ENCODE results near the gene NDUFS6.

NDUFS6 gene

DNA sequence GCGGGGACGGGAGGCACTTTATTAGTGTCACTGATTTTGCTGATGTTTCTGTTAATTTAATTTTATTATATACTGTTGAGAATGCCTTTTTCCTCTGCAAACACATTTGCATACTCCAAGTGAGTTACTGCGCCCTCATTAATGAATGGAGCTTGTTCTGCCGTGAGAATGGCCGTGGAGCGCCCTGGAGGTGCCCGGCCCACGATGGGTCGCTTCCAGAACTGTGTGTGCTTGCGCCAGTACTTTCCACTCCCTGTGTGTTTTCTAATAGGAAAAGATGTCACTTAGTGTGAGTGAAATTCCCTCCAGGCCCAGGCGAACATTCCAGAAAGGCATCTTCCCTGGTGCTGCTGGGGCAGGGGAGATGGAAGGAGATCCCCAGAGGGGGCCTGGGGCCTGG is 30.1 kb downstream of the NDUFS6 start:
- Histone ChIP-seq H3K27ac (ENCODE audit: insufficient read depth, low read length, poor library complexity, severe bottlenecking) (no peak overlapping the region), H3K9me3 (ENCODE audit: control insufficient read depth, low read length) (no peaks in the 10 kb centered on the region), H3K27me3 (replicated peaks; ENCODE audit: control insufficient read depth, insufficient read depth, low read length, poor library complexity, severe bottlenecking) (no peaks in the 10 kb centered on the region), H3K36me3 (ENCODE audit: control insufficient read depth, insufficient read depth, low read length) (no peaks in the 10 kb centered on the region), H3K4me3 (ENCODE audit: insufficient read depth, low read depth, low read length, poor library complexity, severe bottlenecking) (no peak overlapping the region), H3K4me1 (ENCODE audit: control insufficient read depth, insufficient read depth, low read length, poor library complexity, severe bottlenecking) (no peaks in the 10 kb centered on the region)
- no peak for DNase-seq

DNA sequence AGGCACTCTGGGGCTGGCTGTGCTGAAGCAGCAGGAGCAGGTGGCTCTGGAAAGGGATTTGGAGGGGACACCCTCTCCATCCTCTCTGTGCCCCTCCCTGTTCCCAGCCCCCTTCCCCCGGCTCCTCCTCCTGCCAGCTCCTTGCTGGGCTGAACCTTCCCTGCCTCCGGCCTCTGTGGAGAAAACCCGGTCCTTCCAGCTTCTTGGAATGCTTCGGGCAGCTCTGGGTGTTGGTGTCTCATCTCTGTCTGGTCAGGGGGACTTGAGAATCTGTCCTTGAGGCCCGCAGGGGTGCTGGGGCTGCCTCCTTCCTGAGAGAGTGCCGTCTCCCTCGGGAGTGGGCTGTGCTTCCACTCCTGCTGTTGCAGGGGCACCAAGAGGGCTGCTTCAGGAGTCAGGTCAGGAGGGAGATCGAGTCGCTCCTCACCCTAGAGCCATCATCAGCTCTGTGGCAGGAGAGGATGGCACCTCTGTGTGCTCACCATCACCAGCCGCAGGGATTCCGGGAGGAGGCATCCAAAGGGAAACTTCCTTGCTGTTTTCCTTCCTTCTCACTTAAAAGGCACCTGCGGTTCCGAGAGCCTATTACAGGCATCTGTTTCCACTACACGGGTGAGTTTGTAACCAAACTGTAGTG is 30.6 kb downstream of the NDUFS6 start:
- no peaks in the 10 kb centered on the region for H3K9me3 ChIP-seq (ENCODE audit: control insufficient read depth, low read length)
- no peak for DNase-seq
- H3K4me1 ChIP-seq (ENCODE audit: control insufficient read depth, insufficient read depth, low read length, poor library complexity, severe bottlenecking) = no peaks in the 10 kb centered on the region
- H3K27ac ChIP-seq (ENCODE audit: insufficient read depth, low read length, poor library complexity, severe bottlenecking) = no peak overlapping the region
- no peaks in the 10 kb centered on the region for H3K36me3 ChIP-seq (ENCODE audit: control insufficient read depth, insufficient read depth, low read length)
- H3K4me3 ChIP-seq (ENCODE audit: insufficient read depth, low read depth, low read length, poor library complexity, severe bottlenecking) = no peak overlapping the region
- H3K27me3 ChIP-seq (replicated peaks; ENCODE audit: control insufficient read depth, insufficient read depth, low read length, poor library complexity, severe bottlenecking) = no peaks in the 10 kb centered on the region

DNA sequence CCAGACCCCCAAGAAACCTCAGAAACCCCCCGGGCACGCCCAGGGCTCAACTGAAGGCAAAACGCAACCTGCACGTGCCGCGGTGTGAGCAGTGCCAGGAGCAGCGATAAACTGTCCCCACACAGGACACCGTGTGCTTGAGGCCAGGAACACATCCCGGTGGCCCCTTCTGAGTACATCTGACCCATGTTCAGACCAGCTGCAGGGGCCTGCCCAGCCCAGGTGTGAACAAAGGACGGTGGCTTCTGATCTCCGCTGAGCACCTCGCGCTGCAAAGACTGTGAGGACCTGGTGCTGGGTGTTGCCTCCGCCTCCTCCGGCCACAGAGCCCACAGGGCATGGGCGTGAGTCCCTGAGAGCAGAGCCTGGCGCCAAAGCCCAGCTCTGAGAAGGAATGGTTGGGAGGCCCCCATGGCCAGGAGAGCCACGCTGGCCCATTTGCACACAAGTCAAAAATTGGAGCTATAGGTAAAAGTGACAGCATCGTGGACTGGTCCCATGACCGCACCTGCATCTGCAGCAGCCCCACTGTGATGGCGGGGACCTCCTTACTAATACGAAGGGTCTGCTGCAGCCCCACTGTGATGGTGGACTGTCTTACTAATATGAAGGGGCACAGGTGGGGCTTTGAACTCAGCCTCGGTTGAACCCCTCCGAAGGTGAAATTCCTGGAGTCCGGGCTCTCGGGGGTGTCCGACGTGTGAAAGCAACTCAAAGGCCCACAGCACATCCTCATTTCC is 31.5 kb downstream of the NDUFS6 start:
- Histone ChIP-seq H3K27me3 (replicated peaks; ENCODE audit: control insufficient read depth, insufficient read depth, low read length, poor library complexity, severe bottlenecking) (no peaks in the 10 kb centered on the region), H3K27ac (ENCODE audit: insufficient read depth, low read length, poor library complexity, severe bottlenecking) (no peak overlapping the region), H3K9me3 (ENCODE audit: control insufficient read depth, low read length) (no peaks in the 10 kb centered on the region), H3K4me3 (ENCODE audit: insufficient read depth, low read depth, low read length, poor library complexity, severe bottlenecking) (no peak overlapping the region), H3K4me1 (ENCODE audit: control insufficient read depth, insufficient read depth, low read length, poor library complexity, severe bottlenecking) (no peaks in the 10 kb centered on the region), H3K36me3 (ENCODE audit: control insufficient read depth, insufficient read depth, low read length) (no peaks in the 10 kb centered on the region)
- DNase-seq = no peak

DNA sequence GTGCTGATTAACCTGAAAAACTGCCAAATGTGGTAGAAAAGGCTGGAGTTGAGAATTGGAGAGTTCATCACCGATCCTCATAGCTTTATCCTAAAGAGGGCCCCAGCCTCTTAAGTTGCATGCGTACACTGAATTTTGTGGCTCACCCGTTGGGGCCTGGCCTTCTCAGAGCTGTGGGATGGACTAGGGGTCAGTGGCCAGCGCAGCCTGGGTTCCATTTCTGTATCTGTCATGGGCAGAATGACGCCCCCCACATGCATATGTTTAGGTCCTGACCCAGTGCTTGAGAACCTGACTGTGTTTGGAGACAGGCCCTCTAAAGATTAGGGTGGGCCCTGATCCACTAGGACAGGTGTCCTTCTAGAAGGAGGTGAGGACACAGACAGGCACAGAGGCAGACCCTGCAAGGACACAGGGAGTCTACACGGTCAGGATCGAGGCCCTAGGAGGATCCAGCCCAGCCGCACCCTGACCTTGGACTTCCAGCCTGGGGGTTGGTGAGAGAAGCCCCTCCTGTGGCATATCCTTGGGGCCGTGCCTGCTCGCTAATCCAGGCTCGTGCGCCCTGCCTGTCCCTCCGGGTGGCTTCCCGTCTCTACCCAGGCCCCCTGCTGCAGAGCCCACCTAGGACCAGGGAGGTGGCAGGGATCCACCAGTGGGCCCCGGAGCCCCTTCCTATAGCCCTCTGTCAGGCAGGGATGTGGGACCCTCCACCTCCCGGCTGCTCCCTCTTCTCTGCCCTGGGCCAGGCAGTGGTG is 32.2 kb downstream of the NDUFS6 start:
- H3K4me3 ChIP-seq (ENCODE audit: insufficient read depth, low read depth, low read length, poor library complexity, severe bottlenecking) = no peak overlapping the region
- no peaks in the 10 kb centered on the region for H3K9me3 ChIP-seq (ENCODE audit: control insufficient read depth, low read length)
- DNase-seq = no peak
- no peaks in the 10 kb centered on the region for H3K36me3 ChIP-seq (ENCODE audit: control insufficient read depth, insufficient read depth, low read length)
- H3K27ac ChIP-seq (ENCODE audit: insufficient read depth, low read length, poor library complexity, severe bottlenecking) = no peak overlapping the region
- H3K27me3 ChIP-seq (replicated peaks; ENCODE audit: control insufficient read depth, insufficient read depth, low read length, poor library complexity, severe bottlenecking) = no peaks in the 10 kb centered on the region
- no peaks in the 10 kb centered on the region for H3K4me1 ChIP-seq (ENCODE audit: control insufficient read depth, insufficient read depth, low read length, poor library complexity, severe bottlenecking)

DNA sequence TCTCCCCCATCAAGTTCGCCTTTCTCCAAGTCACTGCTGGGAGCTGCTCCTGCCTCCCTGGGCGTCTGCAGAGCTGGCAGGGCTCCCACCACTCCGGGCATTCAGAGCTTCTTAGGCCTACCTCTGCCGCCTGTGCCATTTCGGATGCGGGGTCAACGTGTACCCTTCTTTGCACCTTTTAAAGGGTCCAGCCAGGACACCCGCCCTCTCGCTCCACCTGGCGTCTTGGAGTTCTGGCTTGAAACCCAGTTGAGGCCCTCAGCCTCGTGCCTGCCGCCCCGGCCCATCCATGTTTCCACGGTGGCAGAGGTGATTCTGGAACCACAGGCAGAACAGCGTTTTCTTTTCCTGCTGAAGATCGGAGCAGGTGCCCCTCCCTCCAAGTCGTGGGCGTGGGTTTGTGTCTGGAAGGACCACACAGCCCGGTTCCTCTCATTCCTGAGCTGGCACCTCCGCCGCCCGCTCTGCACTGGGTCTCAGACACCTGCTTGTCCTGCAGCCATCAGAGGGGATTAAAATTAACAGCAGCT is 32.9 kb downstream of the NDUFS6 start:
- Histone ChIP-seq H3K36me3 (ENCODE audit: control insufficient read depth, insufficient read depth, low read length) (no peaks in the 10 kb centered on the region), H3K4me1 (ENCODE audit: control insufficient read depth, insufficient read depth, low read length, poor library complexity, severe bottlenecking) (no peaks in the 10 kb centered on the region), H3K27ac (ENCODE audit: insufficient read depth, low read length, poor library complexity, severe bottlenecking) (no peak overlapping the region), H3K9me3 (ENCODE audit: control insufficient read depth, low read length) (no peaks in the 10 kb centered on the region), H3K27me3 (replicated peaks; ENCODE audit: control insufficient read depth, insufficient read depth, low read length, poor library complexity, severe bottlenecking) (no peaks in the 10 kb centered on the region), H3K4me3 (ENCODE audit: insufficient read depth, low read depth, low read length, poor library complexity, severe bottlenecking) (no peak overlapping the region)
- DNase-seq = no peak

DNA sequence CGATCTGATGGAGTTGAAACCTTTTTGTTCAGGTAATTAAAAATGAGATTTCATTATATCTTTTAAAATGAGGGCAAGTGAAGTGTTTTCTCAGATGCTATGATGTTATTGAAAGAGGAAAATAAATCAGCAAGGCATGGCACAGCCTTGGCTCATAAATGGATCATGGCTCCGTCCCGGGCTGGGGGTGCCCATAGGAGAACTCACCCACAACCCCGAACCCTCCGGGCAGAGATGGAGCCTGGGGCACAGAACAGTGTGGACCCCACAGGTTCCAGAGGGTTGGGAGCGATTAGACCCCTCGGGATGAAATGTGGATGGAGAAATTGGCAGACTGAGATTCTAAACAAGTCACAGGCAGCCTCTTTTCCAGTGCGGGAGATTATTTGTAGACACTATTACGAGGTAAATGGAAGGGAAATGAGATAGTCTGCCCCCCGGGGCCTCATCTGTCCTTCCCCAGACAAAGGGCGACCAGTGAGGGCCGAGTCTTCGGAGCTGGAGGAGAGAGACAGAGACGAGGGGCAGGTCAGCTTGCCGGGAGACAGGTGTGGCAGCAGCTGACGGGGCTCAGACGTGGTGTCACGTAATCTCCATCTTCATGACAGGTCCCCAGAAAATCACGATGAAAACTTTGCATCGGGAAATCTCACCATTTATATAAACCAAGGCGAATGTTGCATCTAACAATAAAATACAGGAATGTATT is 33.7 kb downstream of the NDUFS6 start:
- Histone ChIP-seq H3K27me3 (replicated peaks; ENCODE audit: control insufficient read depth, insufficient read depth, low read length, poor library complexity, severe bottlenecking) (no peaks in the 10 kb centered on the region), H3K4me1 (ENCODE audit: control insufficient read depth, insufficient read depth, low read length, poor library complexity, severe bottlenecking) (no peaks in the 10 kb centered on the region), H3K4me3 (ENCODE audit: insufficient read depth, low read depth, low read length, poor library complexity, severe bottlenecking) (no peak overlapping the region), H3K9me3 (ENCODE audit: control insufficient read depth, low read length) (no peaks in the 10 kb centered on the region), H3K36me3 (ENCODE audit: control insufficient read depth, insufficient read depth, low read length) (no peaks in the 10 kb centered on the region), H3K27ac (ENCODE audit: insufficient read depth, low read length, poor library complexity, severe bottlenecking) (no peak overlapping the region)
- no peak for DNase-seq

DNA sequence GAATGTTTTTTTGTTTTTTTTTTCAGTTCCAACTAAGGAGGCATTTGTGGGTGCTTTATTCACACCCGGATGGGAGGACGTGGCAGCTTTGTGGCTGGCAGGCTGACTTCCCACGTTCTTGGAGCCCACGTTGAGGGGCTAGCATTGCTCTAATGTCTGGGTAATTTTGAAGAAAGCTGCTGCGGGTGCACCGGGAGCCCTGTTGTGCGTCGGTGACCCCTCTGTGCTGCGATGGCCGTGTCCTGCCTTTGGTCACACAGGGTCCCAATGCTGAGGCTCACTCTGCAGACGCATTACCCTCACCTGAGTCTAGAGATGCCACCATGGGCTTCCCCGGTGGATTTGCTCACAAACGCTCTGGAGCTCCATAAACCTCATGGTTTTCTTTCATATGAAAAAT is 34.2 kb downstream of the NDUFS6 start:
- Histone ChIP-seq H3K27me3 (replicated peaks; ENCODE audit: control insufficient read depth, insufficient read depth, low read length, poor library complexity, severe bottlenecking) (no peaks in the 10 kb centered on the region), H3K27ac (ENCODE audit: insufficient read depth, low read length, poor library complexity, severe bottlenecking) (no peak overlapping the region), H3K36me3 (ENCODE audit: control insufficient read depth, insufficient read depth, low read length) (no peaks in the 10 kb centered on the region), H3K4me1 (ENCODE audit: control insufficient read depth, insufficient read depth, low read length, poor library complexity, severe bottlenecking) (no peaks in the 10 kb centered on the region), H3K4me3 (ENCODE audit: insufficient read depth, low read depth, low read length, poor library complexity, severe bottlenecking) (no peak overlapping the region), H3K9me3 (ENCODE audit: control insufficient read depth, low read length) (no peaks in the 10 kb centered on the region)
- DNase-seq = no peak

DNA sequence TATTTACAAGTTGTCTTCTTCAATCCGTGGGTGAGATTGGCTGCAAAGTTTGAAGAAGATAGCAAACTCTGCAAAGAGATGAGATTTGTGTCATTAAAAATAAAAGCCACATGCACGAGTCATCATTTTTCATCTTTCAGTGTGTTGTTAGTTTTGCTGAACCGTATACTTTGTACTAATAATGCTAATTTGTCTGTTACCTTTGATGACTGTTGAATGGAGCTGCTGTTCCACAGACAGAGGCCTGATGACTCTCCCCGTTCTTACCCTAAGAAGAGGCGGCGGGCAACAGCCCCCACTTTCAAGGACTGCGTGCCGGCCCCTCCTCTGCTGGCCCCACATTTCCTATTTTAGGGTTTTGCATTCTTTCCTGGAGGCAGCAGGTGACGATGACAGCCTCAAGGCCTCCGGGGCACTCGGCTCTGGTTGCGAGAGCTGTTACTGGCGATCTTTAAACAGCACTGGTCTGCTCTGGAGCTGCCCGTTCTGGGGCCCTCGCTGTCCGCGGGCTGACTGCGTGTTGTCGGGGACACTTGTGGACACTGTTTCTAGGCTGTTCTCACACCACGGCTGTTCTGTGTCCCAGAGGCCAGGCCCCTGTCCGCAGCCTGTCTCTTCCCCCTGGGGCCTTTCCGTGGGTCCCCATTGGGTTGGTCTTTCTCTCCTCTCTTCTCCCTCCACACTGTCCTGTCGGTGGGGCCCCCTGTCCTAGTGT is 35.1 kb downstream of the NDUFS6 start:
- DNase-seq = no peak
- H3K27ac ChIP-seq (ENCODE audit: insufficient read depth, low read length, poor library complexity, severe bottlenecking) = no peak overlapping the region
- H3K9me3 ChIP-seq (ENCODE audit: control insufficient read depth, low read length) = no peaks in the 10 kb centered on the region
- H3K4me3 ChIP-seq (ENCODE audit: insufficient read depth, low read depth, low read length, poor library complexity, severe bottlenecking) = no peak overlapping the region
- H3K4me1 ChIP-seq (ENCODE audit: control insufficient read depth, insufficient read depth, low read length, poor library complexity, severe bottlenecking) = no peaks in the 10 kb centered on the region
- H3K36me3 ChIP-seq (ENCODE audit: control insufficient read depth, insufficient read depth, low read length) = no peaks in the 10 kb centered on the region
- no peaks in the 10 kb centered on the region for H3K27me3 ChIP-seq (replicated peaks; ENCODE audit: control insufficient read depth, insufficient read depth, low read length, poor library complexity, severe bottlenecking)
